ENCODE results near the gene VAV2. TPM values are rescaled to one million over a fixed set of nuclear protein-coding genes. Genes with fewer than 3 reads are reported as not detected.

VAV2 gene
- total RNA-seq, 1 experiment from 2014 or later: 9.7 TPM

DNA sequence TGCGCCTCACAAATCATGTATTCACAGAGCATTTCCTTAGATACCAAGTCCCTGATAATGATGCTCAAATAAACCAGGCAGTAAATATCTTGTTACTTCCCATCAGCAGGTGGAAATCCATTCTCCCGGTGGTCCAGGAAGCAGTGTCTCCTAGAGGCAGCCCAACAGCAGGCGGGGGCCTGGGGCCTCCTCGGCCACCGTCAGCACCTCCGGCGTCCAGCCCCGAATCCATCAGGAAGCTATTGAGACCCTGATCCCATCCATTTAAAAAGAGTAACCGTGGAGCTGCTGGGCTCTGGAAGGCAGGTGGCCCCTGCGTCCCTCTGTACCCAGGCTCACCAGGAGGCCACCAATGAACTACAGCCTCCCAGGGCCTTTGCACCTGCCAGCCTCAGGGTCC is 54.0 kb downstream of the VAV2 start:
- no peak for ATAC-seq
- peaks cover 16% of the 10 kb centered on the region for H3K79me2 ChIP-seq (ENCODE audit: low read length)
- no TSS peak for BruUV-seq (replicated peaks)

DNA sequence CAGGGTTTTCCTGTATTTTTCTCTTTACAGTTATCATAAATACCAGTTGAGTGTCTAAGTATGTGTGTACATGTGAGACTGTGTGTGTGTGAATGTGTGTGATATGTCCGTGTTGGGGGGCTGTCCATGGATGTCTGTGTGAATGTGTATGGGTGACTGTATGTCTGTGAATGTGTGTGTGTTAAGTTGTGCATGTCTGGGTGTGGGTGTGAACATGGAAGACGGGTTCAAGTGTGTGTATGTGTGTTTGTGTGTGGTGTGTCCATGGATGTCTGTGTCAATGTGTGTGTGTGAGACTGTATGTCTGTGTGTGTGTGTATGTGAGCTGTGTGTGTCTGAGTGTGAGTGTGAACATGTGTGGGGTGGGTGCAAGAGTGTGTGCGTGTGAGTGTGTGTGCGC is 55.0 kb downstream of the VAV2 start:
- CTCF ChIA-PET: no interaction called here
- Histone ChIP-seq H2AFZ (ENCODE audit: low read length) (no peak overlapping the region), H3F3A (ENCODE audit: low read length, unreplicated experiment) (no peaks in the 10 kb centered on the region), H3K79me2 (ENCODE audit: low read length) (0 out of 2 replicates have a peak, but pooled peaks cover 9% of the 10 kb centered on the region), H3K4me3 (ENCODE audit: low read length) (no peak overlapping the region), H3K9me2 (replicated peaks; ENCODE audit: low read length) (no peaks in the 10 kb centered on the region), H3K4me2 (ENCODE audit: low read length) (no peak overlapping the region), H3K4me1 (ENCODE audit: insufficient read depth, low read length) (no peaks in the 10 kb centered on the region), H3K27ac (ENCODE audit: low read length) (no peak overlapping the region), H3K9me3 (ENCODE audit: low read length) (no peaks in the 10 kb centered on the region), H4K20me1 (ENCODE audit: low read length) (no peaks in the 10 kb centered on the region), H3K27me3 (ENCODE audit: low read length) (no peaks in the 10 kb centered on the region), H3K9ac (ENCODE audit: low read length) (no peak overlapping the region), H3K36me3 (ENCODE audit: low read depth, low read length) (no peaks in the 10 kb centered on the region)
- intact Hi-C loops (cut with micrococcal nuclease): no loop called here
- POLR2A ChIA-PET (ENCODE audit: unreplicated experiment): no interaction called here
- TF ChIP-seq EZH2 (IDR thresholded peaks at IDR 0.05; ENCODE audit: low read length, unreplicated experiment) (no peak), EZH2phosphoT487 (IDR thresholded peaks at IDR 0.05; ENCODE audit: borderline replicate concordance, low read length) (no peak)
- TF ChIP-seq, protein P1, sequence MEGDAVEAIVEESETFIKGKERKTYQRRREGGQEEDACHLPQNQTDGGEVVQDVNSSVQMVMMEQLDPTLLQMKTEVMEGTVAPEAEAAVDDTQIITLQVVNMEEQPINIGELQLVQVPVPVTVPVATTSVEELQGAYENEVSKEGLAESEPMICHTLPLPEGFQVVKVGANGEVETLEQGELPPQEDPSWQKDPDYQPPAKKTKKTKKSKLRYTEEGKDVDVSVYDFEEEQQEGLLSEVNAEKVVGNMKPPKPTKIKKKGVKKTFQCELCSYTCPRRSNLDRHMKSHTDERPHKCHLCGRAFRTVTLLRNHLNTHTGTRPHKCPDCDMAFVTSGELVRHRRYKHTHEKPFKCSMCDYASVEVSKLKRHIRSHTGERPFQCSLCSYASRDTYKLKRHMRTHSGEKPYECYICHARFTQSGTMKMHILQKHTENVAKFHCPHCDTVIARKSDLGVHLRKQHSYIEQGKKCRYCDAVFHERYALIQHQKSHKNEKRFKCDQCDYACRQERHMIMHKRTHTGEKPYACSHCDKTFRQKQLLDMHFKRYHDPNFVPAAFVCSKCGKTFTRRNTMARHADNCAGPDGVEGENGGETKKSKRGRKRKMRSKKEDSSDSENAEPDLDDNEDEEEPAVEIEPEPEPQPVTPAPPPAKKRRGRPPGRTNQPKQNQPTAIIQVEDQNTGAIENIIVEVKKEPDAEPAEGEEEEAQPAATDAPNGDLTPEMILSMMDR (conservative IDR thresholded peaks at IDR 0.05; ENCODE audit: low read depth, low read length): no peak
- no TSS peak for BruUV-seq (replicated peaks)
- ATAC-seq (no peak), DNase-seq (no peak)

More for the DNA sequence above, 54.0 kb downstream of the VAV2 start:
- Histone ChIP-seq H3K9ac (ENCODE audit: low read length) (no peak overlapping the region), H4K20me1 (ENCODE audit: low read length) (no peaks in the 10 kb centered on the region), H3K4me2 (ENCODE audit: low read length) (no peak overlapping the region), H3F3A (ENCODE audit: low read length, unreplicated experiment) (no peaks in the 10 kb centered on the region), H3K4me3 (ENCODE audit: low read length) (no peak overlapping the region), H3K36me3 (ENCODE audit: low read depth, low read length) (no peaks in the 10 kb centered on the region), H2AFZ (ENCODE audit: low read length) (no peak overlapping the region), H3K9me3 (ENCODE audit: low read length) (no peaks in the 10 kb centered on the region), H3K27me3 (ENCODE audit: low read length) (no peaks in the 10 kb centered on the region), H3K9me2 (replicated peaks; ENCODE audit: low read length) (no peaks in the 10 kb centered on the region), H3K27ac (ENCODE audit: low read length) (no peak overlapping the region), H3K4me1 (ENCODE audit: insufficient read depth, low read length) (no peaks in the 10 kb centered on the region)
- CTCF ChIA-PET: no interaction called here
- DNase-seq: no peak
- POLR2A ChIA-PET (ENCODE audit: unreplicated experiment): no interaction called here
- TF ChIP-seq, protein P1 (conservative IDR thresholded peaks at IDR 0.05; ENCODE audit: low read depth, low read length): no peak
- TF ChIP-seq EZH2 (IDR thresholded peaks at IDR 0.05; ENCODE audit: low read length, unreplicated experiment) (no peak), EZH2phosphoT487 (IDR thresholded peaks at IDR 0.05; ENCODE audit: borderline replicate concordance, low read length) (no peak)
- intact Hi-C loops (cut with micrococcal nuclease): no loop called here

DNA sequence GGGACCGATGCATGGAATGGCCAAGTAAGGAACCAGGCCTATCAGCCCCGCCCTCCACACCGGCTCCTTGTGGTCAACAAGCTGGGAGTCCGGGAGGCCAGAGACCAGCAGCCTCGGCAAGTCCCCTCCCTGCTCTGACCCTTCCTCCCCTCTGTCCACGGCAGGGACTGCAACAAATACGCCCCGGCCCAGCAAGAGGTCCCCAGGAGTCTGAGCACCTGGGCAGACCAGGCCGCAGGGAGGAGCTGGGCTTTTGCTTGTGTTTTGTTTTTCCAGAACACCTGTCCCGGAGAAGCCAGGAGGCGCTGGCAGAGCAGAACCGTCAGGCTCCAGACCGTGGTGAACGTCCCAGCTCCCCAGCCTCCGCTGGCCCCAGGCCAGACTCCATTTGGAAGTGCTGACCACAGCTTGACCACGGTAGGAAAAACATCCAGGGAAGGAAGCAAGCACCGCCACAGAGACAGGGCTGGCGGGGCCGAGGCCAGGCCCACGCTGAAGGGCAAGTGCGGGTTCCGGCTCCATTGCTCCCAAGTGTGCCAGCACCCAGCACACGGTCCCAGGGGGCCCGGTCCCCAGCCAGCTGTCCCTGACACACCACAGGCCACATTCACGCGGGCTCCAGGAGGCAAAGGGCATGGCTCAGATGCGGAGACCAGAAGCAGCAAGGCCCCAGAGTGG is 56.7 kb downstream of the VAV2 start:
- Histone ChIP-seq H3K4me2 (ENCODE audit: low read length) (no peak overlapping the region), H3K27ac (ENCODE audit: low read length) (no peak overlapping the region), H3K27me3 (ENCODE audit: low read length) (no peaks in the 10 kb centered on the region), H3K36me3 (ENCODE audit: low read depth, low read length) (no peaks in the 10 kb centered on the region), H3K79me2 (ENCODE audit: low read length) (0 out of 2 replicates have a peak, but pooled peaks cover 9% of the 10 kb centered on the region), H3K9ac (ENCODE audit: low read length) (no peak overlapping the region), H3K4me1 (ENCODE audit: insufficient read depth, low read length) (no peaks in the 10 kb centered on the region), H3F3A (ENCODE audit: low read length, unreplicated experiment) (no peaks in the 10 kb centered on the region), H2AFZ (ENCODE audit: low read length) (no peak overlapping the region), H3K4me3 (ENCODE audit: low read length) (no peak overlapping the region), H4K20me1 (ENCODE audit: low read length) (no peaks in the 10 kb centered on the region), H3K9me2 (replicated peaks; ENCODE audit: low read length) (no peaks in the 10 kb centered on the region), H3K9me3 (ENCODE audit: low read length) (no peaks in the 10 kb centered on the region)
- intact Hi-C loops (cut with micrococcal nuclease): no loop called here
- no TSS peak for BruUV-seq (replicated peaks)
- DNase-seq: no peak
- TF ChIP-seq EZH2phosphoT487 (IDR thresholded peaks at IDR 0.05; ENCODE audit: borderline replicate concordance, low read length) (no peak), EZH2 (IDR thresholded peaks at IDR 0.05; ENCODE audit: low read length, unreplicated experiment) (no peak)
- TF ChIP-seq, protein P1 (conservative IDR thresholded peaks at IDR 0.05; ENCODE audit: low read depth, low read length): no peak
- POLR2A ChIA-PET (ENCODE audit: unreplicated experiment): no interaction called here
- CTCF ChIA-PET: no interaction called here
- ATAC-seq: no peak
